MM.1S (cell line): ENCODE measurements around the gene RGS7.
"Not testable (repeated sequence)": the region's sequence is repeated elsewhere in the genome, so short reads cannot be mapped to it uniquely, and the experiment has no call there.

Source experiments
- DNase-seq: peaks from one replicate; pipeline ENCODE4 v3.0.0-alpha.2; 2015
- H2AFZ ChIP-seq: fragments of 300-600 bp; sonication (generic); 2 replicates; pipeline ENCODE4 v1.6.0; 2016; ENCODE audit warnings: antibody characterized with exemption, low read length
- H3F3A ChIP-seq: fragments of 300-600 bp; sonication (generic); 2 replicates; pipeline ENCODE4 v1.6.1; 2016; ENCODE audit warnings: mild to moderate bottlenecking, antibody characterized with exemption, low read length, moderate library complexity, mixed read lengths; ENCODE audit not compliant: insufficient read depth
- H3K27ac ChIP-seq: fragments of 300-600 bp; sonication (generic); 2 replicates; pipeline ENCODE4 v1.5.1; 2016; ENCODE audit warnings: mild to moderate bottlenecking, low read length
- H3K27me3 ChIP-seq: fragments of 300-600 bp; sonication (generic); replicated peaks from 2 replicates; pipeline ENCODE4 v1.6.0; 2016; ENCODE audit warnings: low read length; ENCODE audit not compliant: insufficient read depth
- H3K36me3 ChIP-seq: fragments of 300-600 bp; sonication (generic); replicated peaks from 2 replicates; pipeline ENCODE4 v1.6.1; 2016; ENCODE audit warnings: mild to moderate bottlenecking, low read length, mixed read lengths; ENCODE audit not compliant: insufficient read depth
- H3K4me1 ChIP-seq: fragments of 300-600 bp; sonication (generic); 2 replicates; pipeline ENCODE4 v1.6.1; 2016; ENCODE audit warnings: low read length, mixed read lengths
- H3K4me2 ChIP-seq: fragments of 300-600 bp; sonication (generic); 2 replicates; pipeline ENCODE4 v1.6.0; 2016; ENCODE audit warnings: low read depth, low read length
- H3K4me3 ChIP-seq: fragments of 300-600 bp; sonication (generic); 2 replicates; pipeline ENCODE4 v1.5.1; 2016; ENCODE audit warnings: low read length, mixed read lengths
- H3K79me2 ChIP-seq: fragments of 300-600 bp; sonication (generic); 2 replicates; pipeline ENCODE4 v1.6.1; 2016; ENCODE audit warnings: mixed run types, low read length, mixed read lengths
- H3K9ac ChIP-seq: fragments of 300-600 bp; sonication (generic); 2 replicates; pipeline ENCODE4 v1.6.1; 2016; ENCODE audit warnings: low read length, mixed read lengths
- H3K9me2 ChIP-seq: fragments of 300-600 bp; sonication (generic); replicated peaks from 2 replicates; pipeline ENCODE4 v1.6.1; 2016; ENCODE audit warnings: mild to moderate bottlenecking, low read length, mixed read lengths; ENCODE audit not compliant: insufficient read depth
- H3K9me3 ChIP-seq: fragments of 300-600 bp; sonication (generic); replicated peaks from 2 replicates; pipeline ENCODE4 v1.6.1; 2016; ENCODE audit warnings: mild to moderate bottlenecking, low read length, mixed read lengths; ENCODE audit not compliant: insufficient read depth
- H4K20me1 ChIP-seq: fragments of 300-600 bp; sonication (generic); 2 replicates; pipeline ENCODE4 v1.6.1; 2016; ENCODE audit warnings: mild to moderate bottlenecking, low read length, moderate library complexity, mixed read lengths; ENCODE audit not compliant: insufficient read depth
- CTCF ChIP-seq: fragments of 300-600 bp; sonication (generic); IDR thresholded peaks from 2 replicates; pipeline ENCODE4 v1.5.1; 2016; ENCODE audit warnings: antibody characterized with exemption, low read length, mixed read lengths
- EZH2 ChIP-seq: fragments of 300-600 bp; sonication (generic); optimal IDR thresholded peaks from 2 replicates; pipeline ENCODE3; 2017; ENCODE audit warnings: low read depth, mild to moderate bottlenecking, antibody characterized with exemption, low read length, mixed read lengths
- EZH2phosphoT487 ChIP-seq: fragments of 300-600 bp; sonication (generic); IDR thresholded peaks from 2 replicates; pipeline ENCODE4 v1.6.1; 2018; ENCODE audit warnings: antibody characterized with exemption, low read length

The RGS7 gene

GRCh38 chr1:240765732-240766363 is 591.2 kb downstream of the RGS7 start:
- Histone ChIP-seq H3K4me3 (no peak overlapping the region), H3K9me2 (no peaks in the 10 kb centered on the region), H3K4me1 (no peaks in the 10 kb centered on the region), H3K9me3 (no peaks in the 10 kb centered on the region), H3K79me2 (no peaks in the 10 kb centered on the region), H3K4me2 (no peak overlapping the region), H3K27ac (no peak overlapping the region), H3K27me3 (no peaks in the 10 kb centered on the region), H3F3A (no peaks in the 10 kb centered on the region), H4K20me1 (no peaks in the 10 kb centered on the region), H3K36me3 (no peaks in the 10 kb centered on the region), H3K9ac (no peak overlapping the region), H2AFZ (no peak overlapping the region)
- DNase-seq: no peak
- TF ChIP-seq EZH2phosphoT487: no peak
- TF ChIP-seq EZH2: no peak
- TF ChIP-seq CTCF: no peak

- Histone ChIP-seq H3K9me3 (no peaks in the 10 kb centered on the region), H4K20me1 (no peaks in the 10 kb centered on the region), H3K27me3 (no peaks in the 10 kb centered on the region), H3K27ac (no peak overlapping the region), H3K4me3 (no peak overlapping the region), H3K79me2 (no peaks in the 10 kb centered on the region), H2AFZ (no peak overlapping the region), H3K36me3 (no peaks in the 10 kb centered on the region), H3F3A (no peaks in the 10 kb centered on the region), H3K4me2 (no peak overlapping the region), H3K9me2 (no peaks in the 10 kb centered on the region), H3K9ac (no peak overlapping the region), H3K4me1 (no peaks in the 10 kb centered on the region)
- TF ChIP-seq EZH2 (no peak), EZH2phosphoT487 (no peak), CTCF (no peak)
- DNase-seq: no peak
These were observed 593.2 kb downstream of the RGS7 start for GRCh38 chr1:240763771-240764170.

GRCh38 chr1:240763095-240763494 is 593.9 kb downstream of the RGS7 start:
- not testable (repeated sequence) for H2AFZ ChIP-seq, H3K9me2 ChIP-seq

GRCh38 chr1:240762471-240762987 is 594.5 kb downstream of the RGS7 start:
- H3F3A ChIP-seq, H3K4me3 ChIP-seq, H3K27ac ChIP-seq, H3K27me3 ChIP-seq, H3K36me3 ChIP-seq, H3K4me1 ChIP-seq, H3K9me3 ChIP-seq, H3K79me2 ChIP-seq, H3K9me2 ChIP-seq, H4K20me1 ChIP-seq, DNase-seq, H2AFZ ChIP-seq, H3K9ac ChIP-seq, H3K4me2 ChIP-seq: not testable (repeated sequence)

More at GRCh38 chr1:240763095-240763494, 593.9 kb downstream of the RGS7 start:
- not testable (repeated sequence) for H3K27me3 ChIP-seq, H3K27ac ChIP-seq, H4K20me1 ChIP-seq, DNase-seq, H3K9ac ChIP-seq, H3K9me3 ChIP-seq, H3K79me2 ChIP-seq, H3F3A ChIP-seq, H3K4me3 ChIP-seq, H3K36me3 ChIP-seq, H3K4me2 ChIP-seq, H3K4me1 ChIP-seq

- not testable (repeated sequence) for DNase-seq, H3K79me2 ChIP-seq, H3K9me3 ChIP-seq
These were observed 598.2 kb downstream of the RGS7 start for GRCh38 chr1:240758777-240759176.

More at GRCh38 chr1:240758777-240759176, 598.2 kb downstream of the RGS7 start:
- not testable (repeated sequence) for H3K36me3 ChIP-seq, H4K20me1 ChIP-seq, H3K4me2 ChIP-seq, H3K9me2 ChIP-seq, H3F3A ChIP-seq, H3K4me1 ChIP-seq, H3K9ac ChIP-seq, H3K27ac ChIP-seq, H2AFZ ChIP-seq, H3K4me3 ChIP-seq, H3K27me3 ChIP-seq
